ENCODE measurements around the gene IGSF21. TPM values are rescaled to one million over a fixed set of nuclear protein-coding genes. Genes with fewer than 3 reads are reported as not detected.

The IGSF21 gene
- polyA plus RNA-seq, 2 of the 4 experiments (the other 2 are of a cell fraction): not detected

DNA sequence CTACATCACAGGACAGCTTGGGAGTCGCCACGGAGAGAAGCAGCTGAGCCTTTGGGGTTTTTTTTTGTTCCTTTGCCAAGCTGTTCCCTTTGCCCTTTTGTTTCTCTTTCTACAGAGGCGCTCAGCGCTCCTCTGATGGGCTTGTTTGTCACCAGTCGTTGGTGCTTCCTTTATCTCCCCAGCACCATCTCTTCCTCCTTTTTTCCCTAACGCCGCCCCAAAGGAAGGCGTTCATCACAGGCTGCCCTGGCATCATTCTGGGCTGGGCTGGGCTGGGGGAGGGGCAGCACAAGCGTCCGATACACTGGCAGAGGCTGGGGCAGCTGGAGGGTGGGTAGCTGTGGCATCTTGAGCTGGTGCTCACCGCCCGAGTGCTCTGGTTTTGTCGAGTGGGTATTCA lies 10.5 kb downstream of the IGSF21 start:
- no peaks in the 10 kb centered on the region for H3K9me3 ChIP-seq
- DNase-seq (ENCODE audit: low read depth in 1 of 2, low spot score in 1 of 2) (no peak), ATAC-seq (no peak), FAIRE-seq (no peak)
- H3K4me1 ChIP-seq: no peaks in the 10 kb centered on the region
- no peak overlapping the region for H3K4me3 ChIP-seq
- WGBS (ENCODE audit: missing lambda C conversion rate): 22% methylated on average over 12 of the region's 13 CpGs
- ChIA-PET CTCF (interaction anchor here (2.3 kb wide), 1 partner anchor 17 kb away, joined by 7 read pairs; no protein-coding TSS in a partner anchor), POLR2A (no interaction called here)
- TF ChIP-seq CHD4 (IDR thresholded peaks at IDR 0.05; ENCODE audit: borderline replicate concordance): no peak
- TF ChIP-seq EHF (CRISPR knock-in tag; IDR thresholded peaks at IDR 0.05): no peak
- no peak for TF ChIP-seq CBX2 (IDR thresholded peaks at IDR 0.05; ENCODE audit: borderline replicate concordance, low read depth)
- TF ChIP-seq GATA3 (IDR thresholded peaks at IDR 0.05; ENCODE audit: borderline replicate concordance): no peak
- TF ChIP-seq HDAC2 (IDR thresholded peaks at IDR 0.05): no peak
- no peak for TF ChIP-seq BHLHE40 (IDR thresholded peaks at IDR 0.05; ENCODE audit: low read depth, low read length)
- no peak for TF ChIP-seq JUNB (IDR thresholded peaks at IDR 0.05)
- TF ChIP-seq, protein P1, sequence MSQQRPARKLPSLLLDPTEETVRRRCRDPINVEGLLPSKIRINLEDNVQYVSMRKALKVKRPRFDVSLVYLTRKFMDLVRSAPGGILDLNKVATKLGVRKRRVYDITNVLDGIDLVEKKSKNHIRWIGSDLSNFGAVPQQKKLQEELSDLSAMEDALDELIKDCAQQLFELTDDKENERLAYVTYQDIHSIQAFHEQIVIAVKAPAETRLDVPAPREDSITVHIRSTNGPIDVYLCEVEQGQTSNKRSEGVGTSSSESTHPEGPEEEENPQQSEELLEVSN (IDR thresholded peaks at IDR 0.05; ENCODE audit: borderline replicate concordance, low read depth): no peak
- TF ChIP-seq, protein P2, sequence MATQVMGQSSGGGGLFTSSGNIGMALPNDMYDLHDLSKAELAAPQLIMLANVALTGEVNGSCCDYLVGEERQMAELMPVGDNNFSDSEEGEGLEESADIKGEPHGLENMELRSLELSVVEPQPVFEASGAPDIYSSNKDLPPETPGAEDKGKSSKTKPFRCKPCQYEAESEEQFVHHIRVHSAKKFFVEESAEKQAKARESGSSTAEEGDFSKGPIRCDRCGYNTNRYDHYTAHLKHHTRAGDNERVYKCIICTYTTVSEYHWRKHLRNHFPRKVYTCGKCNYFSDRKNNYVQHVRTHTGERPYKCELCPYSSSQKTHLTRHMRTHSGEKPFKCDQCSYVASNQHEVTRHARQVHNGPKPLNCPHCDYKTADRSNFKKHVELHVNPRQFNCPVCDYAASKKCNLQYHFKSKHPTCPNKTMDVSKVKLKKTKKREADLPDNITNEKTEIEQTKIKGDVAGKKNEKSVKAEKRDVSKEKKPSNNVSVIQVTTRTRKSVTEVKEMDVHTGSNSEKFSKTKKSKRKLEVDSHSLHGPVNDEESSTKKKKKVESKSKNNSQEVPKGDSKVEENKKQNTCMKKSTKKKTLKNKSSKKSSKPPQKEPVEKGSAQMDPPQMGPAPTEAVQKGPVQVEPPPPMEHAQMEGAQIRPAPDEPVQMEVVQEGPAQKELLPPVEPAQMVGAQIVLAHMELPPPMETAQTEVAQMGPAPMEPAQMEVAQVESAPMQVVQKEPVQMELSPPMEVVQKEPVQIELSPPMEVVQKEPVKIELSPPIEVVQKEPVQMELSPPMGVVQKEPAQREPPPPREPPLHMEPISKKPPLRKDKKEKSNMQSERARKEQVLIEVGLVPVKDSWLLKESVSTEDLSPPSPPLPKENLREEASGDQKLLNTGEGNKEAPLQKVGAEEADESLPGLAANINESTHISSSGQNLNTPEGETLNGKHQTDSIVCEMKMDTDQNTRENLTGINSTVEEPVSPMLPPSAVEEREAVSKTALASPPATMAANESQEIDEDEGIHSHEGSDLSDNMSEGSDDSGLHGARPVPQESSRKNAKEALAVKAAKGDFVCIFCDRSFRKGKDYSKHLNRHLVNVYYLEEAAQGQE (IDR thresholded peaks at IDR 0.05): no peak
- TF ChIP-seq MAFK (IDR thresholded peaks at IDR 0.05; ENCODE audit: partially characterized antibody): no peak
- no peak for TF ChIP-seq MYC (IDR thresholded peaks at IDR 0.05; ENCODE audit: borderline replicate concordance, low read length)
- no peak for TF ChIP-seq NPAS2 (CRISPR knock-in tag; IDR thresholded peaks at IDR 0.05; ENCODE audit: borderline replicate concordance)
- TF ChIP-seq, protein P3, sequence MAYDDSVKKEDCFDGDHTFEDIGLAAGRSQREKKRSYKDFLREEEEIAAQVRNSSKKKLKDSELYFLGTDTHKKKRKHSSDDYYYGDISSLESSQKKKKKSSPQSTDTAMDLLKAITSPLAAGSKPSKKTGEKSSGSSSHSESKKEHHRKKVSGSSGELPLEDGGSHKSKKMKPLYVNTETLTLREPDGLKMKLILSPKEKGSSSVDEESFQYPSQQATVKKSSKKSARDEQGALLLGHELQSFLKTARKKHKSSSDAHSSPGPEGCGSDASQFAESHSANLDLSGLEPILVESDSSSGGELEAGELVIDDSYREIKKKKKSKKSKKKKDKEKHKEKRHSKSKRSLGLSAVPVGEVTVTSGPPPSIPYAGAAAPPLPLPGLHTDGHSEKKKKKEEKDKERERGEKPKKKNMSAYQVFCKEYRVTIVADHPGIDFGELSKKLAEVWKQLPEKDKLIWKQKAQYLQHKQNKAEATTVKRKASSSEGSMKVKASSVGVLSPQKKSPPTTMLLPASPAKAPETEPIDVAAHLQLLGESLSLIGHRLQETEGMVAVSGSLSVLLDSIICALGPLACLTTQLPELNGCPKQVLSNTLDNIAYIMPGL (CRISPR knock-in tag; IDR thresholded peaks at IDR 0.05; ENCODE audit: borderline replicate concordance): no peak
- H3K4me2 ChIP-seq: no peak overlapping the region
- no peak overlapping the region for H3K27ac ChIP-seq

DNA sequence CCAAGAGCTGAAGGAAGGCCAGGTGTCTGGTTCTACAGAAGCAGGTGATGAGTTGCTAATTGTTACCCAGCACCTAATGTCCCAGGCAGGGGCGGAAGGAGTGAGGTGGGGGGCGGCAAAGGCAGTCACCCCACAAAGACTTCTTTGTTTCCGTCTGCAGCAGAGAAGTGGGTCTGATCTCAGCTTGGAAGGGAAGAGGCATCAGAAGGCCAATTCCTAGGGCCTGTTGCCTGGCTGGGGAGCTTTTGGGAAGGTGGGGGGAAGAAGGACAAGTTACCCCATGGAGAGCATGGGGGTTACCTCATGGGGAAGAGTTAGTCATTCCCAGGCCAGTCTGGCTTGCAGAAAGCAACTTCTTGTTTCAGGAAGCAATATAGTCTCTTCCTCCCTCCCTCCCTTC lies 10.9 kb downstream of the IGSF21 start:
- no peak for FAIRE-seq
- ChIA-PET POLR2A (no interaction called here), CTCF (interaction anchor here (2.3 kb wide), 1 partner anchor 18 kb away, joined by 7 read pairs; no protein-coding TSS in a partner anchor)

DNA sequence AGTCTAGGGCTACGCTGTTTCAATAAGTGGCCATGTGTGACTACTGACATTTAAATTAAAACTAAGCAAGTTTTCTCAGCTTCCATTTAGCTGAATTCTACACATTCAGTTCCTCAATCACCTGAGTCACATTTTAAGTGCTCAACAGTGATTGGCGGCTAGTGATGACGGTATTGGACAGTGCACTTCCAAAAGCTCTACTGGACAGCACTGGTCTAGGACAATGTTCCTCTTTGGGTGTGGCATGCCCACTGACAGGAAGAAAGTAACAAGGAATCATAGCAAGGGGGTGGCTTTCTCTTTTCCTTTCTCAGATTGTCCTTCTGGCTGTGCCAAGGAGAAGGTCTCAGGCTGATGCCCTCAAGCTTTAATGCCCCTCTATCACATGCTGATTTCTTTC lies 11.7 kb downstream of the IGSF21 start:
- ChIA-PET CTCF (interaction anchor here (2.3 kb wide), 1 partner anchor 19 kb away, joined by 7 read pairs; no protein-coding TSS in a partner anchor), POLR2A (no interaction called here)
- no peak for ATAC-seq
- FAIRE-seq: no peak
- Histone ChIP-seq H3K9me3 (no peaks in the 10 kb centered on the region), H3K4me2 (no peak overlapping the region), H3K4me3 (no peak overlapping the region), H3K4me1 (no peaks in the 10 kb centered on the region), H3K27ac (no peak overlapping the region)
- WGBS (ENCODE audit: missing lambda C conversion rate): 15% methylated on average over 3 of the region's 3 CpGs
- DNase-seq (ENCODE audit: low read depth in 1 of 2, low spot score in 1 of 2): no peak
- no peak for TF ChIP-seq SREBF2 (IDR thresholded peaks at IDR 0.05)
- TF ChIP-seq CBX2 (IDR thresholded peaks at IDR 0.05; ENCODE audit: borderline replicate concordance, low read depth): no peak
- no peak for TF ChIP-seq POLR2AphosphoS2 (conservative IDR thresholded peaks at IDR 0.05; ENCODE audit: low read length)
- no peak for TF ChIP-seq JUNB (IDR thresholded peaks at IDR 0.05)
- no peak for TF ChIP-seq FOXS1 (CRISPR knock-in tag; IDR thresholded peaks at IDR 0.05)
- TF ChIP-seq, protein P4, sequence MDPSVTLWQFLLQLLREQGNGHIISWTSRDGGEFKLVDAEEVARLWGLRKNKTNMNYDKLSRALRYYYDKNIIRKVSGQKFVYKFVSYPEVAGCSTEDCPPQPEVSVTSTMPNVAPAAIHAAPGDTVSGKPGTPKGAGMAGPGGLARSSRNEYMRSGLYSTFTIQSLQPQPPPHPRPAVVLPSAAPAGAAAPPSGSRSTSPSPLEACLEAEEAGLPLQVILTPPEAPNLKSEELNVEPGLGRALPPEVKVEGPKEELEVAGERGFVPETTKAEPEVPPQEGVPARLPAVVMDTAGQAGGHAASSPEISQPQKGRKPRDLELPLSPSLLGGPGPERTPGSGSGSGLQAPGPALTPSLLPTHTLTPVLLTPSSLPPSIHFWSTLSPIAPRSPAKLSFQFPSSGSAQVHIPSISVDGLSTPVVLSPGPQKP (IDR thresholded peaks at IDR 0.05; ENCODE audit: low read depth, low read length): no peak
- TF ChIP-seq, protein P5, sequence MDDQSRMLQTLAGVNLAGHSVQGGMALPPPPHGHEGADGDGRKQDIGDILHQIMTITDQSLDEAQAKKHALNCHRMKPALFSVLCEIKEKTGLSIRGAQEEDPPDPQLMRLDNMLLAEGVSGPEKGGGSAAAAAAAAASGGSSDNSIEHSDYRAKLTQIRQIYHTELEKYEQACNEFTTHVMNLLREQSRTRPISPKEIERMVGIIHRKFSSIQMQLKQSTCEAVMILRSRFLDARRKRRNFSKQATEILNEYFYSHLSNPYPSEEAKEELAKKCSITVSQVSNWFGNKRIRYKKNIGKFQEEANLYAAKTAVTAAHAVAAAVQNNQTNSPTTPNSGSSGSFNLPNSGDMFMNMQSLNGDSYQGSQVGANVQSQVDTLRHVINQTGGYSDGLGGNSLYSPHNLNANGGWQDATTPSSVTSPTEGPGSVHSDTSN (IDR thresholded peaks at IDR 0.05): no peak
- TF ChIP-seq RARB (CRISPR knock-in tag; IDR thresholded peaks at IDR 0.05): no peak
- no peak for TF ChIP-seq NR3C1 (IDR thresholded peaks at IDR 0.05)
- no peak for TF ChIP-seq NPAS2 (CRISPR knock-in tag; IDR thresholded peaks at IDR 0.05; ENCODE audit: borderline replicate concordance)
- TF ChIP-seq, protein P6, sequence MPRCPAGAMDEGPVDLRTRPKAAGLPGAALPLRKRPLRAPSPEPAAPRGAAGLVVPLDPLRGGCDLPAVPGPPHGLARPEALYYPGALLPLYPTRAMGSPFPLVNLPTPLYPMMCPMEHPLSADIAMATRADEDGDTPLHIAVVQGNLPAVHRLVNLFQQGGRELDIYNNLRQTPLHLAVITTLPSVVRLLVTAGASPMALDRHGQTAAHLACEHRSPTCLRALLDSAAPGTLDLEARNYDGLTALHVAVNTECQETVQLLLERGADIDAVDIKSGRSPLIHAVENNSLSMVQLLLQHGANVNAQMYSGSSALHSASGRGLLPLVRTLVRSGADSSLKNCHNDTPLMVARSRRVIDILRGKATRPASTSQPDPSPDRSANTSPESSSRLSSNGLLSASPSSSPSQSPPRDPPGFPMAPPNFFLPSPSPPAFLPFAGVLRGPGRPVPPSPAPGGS (IDR thresholded peaks at IDR 0.05): no peak

More for the DNA sequence above, 10.9 kb downstream of the IGSF21 start:
- Histone ChIP-seq H3K4me2 (no peak overlapping the region), H3K27ac (no peak overlapping the region), H3K4me3 (no peak overlapping the region), H3K9me3 (no peaks in the 10 kb centered on the region), H3K4me1 (no peaks in the 10 kb centered on the region)
- TF ChIP-seq, protein P6 (IDR thresholded peaks at IDR 0.05): no peak
- TF ChIP-seq EP300 (IDR thresholded peaks at IDR 0.05): no peak
- TF ChIP-seq TFCP2L1 (CRISPR knock-in tag; IDR thresholded peaks at IDR 0.05): no peak
- WGBS (ENCODE audit: missing lambda C conversion rate): 4% methylated on average over 3 of the region's 3 CpGs
- DNase-seq (ENCODE audit: low read depth in 1 of 2, low spot score in 1 of 2) (no peak), ATAC-seq (no peak)
